ENCODE results near the gene TCAF2.
"Not testable (repeated sequence)": the region's sequence is repeated elsewhere in the genome, so short reads cannot be mapped to it uniquely, and the experiment has no call there.

The TCAF2 gene

DNA sequence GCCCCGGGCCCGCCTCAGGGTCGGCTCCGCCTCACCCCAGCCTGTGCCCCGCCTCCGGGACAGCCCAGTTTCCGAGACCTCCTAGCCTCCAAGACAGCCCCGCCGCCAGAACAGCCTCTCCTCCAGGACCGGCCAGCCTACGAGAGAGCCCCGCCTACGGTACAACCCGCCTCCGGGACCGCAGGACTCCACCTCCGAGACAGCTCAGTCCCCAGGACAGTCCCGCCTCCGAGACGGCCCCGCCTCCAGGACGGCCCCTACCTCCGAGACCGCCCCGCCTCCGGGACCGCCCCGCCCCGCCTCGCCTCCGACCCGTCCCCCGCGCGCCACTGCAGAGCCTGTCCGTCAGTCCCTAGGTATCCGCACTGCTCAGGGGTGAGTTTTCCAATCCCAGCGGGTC is at the start of gene TCAF2:
TCAF2 (plus strand) TSS at position 329 of the 400 bp plus-strand sequence.
- peak; percentile 42 to 50 for DNase-seq (ENCODE audit: low read depth in 2 of 2)

DNA sequence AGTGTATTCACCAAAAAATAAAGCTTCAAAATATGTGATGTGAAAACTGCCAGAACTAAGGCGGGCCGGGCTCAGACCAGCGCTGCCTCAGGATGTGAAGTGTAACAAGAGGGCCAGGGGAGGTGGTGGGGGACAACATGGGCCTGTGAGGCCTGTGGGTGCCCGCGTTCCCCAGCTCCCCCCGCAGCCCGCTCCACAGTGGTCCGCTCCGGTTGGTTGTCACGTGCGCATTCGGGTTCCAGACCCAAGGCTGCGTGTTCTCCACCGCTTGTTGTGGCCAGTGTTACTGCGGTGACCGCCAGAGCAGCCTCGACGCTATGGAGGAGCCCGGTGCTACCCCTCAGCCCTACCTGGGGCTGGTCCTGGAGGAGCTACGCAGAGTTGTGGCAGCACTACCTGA is 49.3 kb upstream of the TCAF2 start, which contains the start of gene CTAGE15:
CTAGE15 (plus strand) TSS at position 301 of the 400 bp plus-strand sequence; CDS start at position 318, 17 bp downstream.
- DNase-seq (ENCODE audit: low read depth in 2 of 2): not testable (repeated sequence)

DNA sequence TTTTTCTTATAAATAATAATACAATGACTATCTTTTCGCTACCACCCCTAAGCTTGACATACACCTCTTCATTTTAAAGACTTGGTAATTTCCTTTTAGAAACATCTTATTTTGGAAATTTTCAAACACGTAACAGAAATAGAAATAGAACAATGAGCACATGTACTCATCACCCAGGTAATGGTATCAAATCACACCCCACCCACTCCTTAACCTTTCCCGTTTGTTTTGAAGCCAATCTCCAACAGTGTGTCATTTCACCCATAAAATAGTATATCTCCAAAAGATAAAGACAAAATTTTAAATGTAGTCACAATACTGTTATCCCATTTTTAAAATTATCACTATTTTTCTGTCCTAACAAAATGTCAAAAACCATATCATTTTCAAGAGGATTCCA is 32.6 kb upstream of the TCAF2 start:
- DNase-seq (ENCODE audit: low read depth in 2 of 2): not testable (repeated sequence)

DNA sequence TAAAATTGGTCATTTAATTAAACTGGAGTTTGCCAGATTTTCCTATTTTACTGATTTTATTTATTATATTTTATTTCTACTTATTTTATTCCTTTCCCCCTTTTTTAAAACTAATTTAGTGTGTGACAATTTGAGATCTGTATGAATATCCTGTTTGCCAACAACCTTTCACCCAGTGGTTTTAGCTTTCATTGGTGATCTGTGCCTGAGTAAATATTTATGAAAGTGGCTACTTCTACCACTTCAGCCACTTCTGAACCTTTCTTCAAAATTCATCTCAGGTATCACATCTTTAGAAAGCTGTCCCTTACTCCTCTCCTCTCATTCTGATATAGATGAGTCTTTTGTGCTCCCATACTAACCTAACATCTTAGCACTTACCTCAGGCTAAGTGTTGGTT is 30.9 kb upstream of the TCAF2 start:
- not testable (repeated sequence) for DNase-seq (ENCODE audit: low read depth in 2 of 2)

DNA sequence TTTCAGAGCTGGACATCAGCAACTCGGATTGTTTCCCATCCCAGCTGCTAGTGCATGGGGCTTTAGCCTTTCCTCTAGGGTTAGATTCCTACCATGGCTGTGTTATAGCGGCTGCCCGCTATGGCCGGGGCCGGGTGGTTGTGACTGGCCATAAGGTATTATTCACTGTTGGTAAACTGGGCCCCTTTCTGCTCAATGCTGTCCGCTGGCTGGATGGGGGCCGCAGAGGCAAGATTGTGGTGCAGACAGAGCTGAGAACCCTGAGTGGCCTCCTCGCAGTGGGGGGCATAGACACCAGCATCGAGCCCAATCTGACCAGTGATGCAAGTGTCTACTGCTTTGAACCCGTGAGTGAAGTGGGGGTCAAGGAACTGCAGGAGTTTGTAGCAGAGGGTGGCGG is 22.7 kb upstream of the TCAF2 start:
- DNase-seq (ENCODE audit: low read depth in 2 of 2): not testable (repeated sequence)

DNA sequence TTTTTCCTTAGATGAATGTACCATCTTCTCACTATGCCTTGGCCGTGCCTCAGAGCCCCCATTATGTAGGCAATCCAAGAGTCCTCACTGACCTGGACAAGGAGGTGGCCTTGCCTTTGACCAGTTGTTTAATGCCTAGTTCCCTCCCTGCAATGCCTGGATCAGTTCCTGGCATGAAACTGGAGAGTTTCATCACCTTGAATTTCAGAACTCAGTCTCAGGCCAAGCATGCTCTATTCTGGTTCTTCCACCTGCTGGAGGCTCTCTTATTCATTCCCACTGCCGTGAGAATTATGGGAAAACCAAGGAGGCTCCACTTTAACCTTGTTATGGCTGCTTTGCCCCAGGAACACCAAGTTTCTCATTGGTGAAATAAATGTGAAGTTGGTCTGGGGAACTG is 17.2 kb upstream of the TCAF2 start:
- DNase-seq (ENCODE audit: low read depth in 2 of 2): not testable (repeated sequence)

DNA sequence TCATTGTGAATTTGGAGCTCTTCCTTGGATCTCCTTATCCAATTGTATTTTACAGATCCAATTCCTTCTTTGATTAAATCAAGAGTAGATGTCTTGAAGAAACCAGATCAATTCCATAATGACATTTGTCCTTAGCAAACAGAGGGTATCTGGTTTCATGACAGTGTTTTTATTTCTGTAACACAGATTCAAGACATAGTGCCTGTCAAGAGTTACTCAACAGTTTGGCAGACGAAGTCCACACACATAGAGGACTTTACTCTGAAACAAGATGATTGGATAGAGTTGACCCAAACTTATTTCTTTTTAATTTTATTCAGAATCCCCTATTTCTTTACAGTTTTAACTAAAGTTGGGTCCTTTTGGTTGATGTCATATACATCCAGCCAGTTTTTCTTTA is 14.7 kb upstream of the TCAF2 start:
- not testable (repeated sequence) for DNase-seq (ENCODE audit: low read depth in 2 of 2)

DNA sequence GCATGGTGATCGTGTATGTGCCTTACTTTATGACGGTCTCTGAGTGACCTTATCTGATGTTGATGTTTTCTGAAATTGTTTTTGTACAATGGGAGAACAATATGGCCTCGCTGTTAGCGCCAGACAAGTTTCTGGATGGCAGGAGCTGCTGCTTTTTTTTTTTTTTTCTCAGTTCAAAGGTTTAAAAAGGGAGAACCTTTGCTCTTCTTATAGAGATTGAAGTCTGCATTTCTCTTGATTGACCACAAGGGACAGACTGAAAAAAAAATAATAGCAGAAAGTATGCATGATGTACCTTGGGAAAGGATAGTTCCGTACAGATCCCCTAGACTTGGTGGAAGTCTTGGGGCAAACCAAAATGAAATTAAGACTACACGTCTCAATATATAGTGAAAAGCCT is 5.2 kb upstream of the TCAF2 start:
- DNase-seq (ENCODE audit: low read depth in 2 of 2): not testable (repeated sequence)

DNA sequence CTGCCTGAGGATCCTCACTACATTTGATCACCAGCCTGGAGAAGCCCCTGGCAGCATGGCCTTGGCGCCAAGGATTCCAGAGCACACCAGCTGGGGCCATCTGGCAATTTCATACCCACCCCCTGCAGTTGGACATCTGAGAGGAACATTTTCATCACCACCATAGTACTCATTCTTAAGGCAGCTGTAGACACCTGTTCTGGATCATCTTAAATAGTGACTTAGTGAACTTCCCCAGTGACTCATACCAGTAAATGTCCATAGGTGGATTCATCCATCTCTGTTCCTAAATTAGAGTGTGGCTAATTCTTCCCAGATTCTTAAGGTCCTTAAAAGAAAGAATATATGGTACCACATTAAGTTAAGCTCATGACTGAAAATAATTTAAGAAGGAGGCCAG is 3.6 kb upstream of the TCAF2 start:
- not testable (repeated sequence) for DNase-seq (ENCODE audit: low read depth in 2 of 2)

DNA sequence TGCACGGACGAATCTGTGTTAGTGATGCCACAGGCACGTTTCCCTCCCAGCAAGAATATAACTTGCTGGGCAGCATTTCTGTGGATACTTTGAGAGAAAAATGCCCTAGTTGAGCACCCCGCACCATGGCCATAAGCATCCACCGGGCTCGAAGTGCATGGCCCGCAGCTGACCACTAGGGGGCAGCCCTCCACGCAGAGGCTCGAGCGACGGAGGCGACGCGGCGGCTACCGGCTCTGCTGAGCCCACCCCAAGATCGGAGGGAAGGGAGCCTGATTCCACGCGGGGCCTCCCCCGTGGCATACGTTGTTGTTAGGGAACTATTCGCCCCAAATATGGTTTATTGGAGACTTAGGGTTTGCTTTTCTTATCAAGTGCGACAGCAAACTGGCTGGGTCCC is 716 bp upstream of the TCAF2 start:
- not testable (repeated sequence) for DNase-seq (ENCODE audit: low read depth in 2 of 2)

DNA sequence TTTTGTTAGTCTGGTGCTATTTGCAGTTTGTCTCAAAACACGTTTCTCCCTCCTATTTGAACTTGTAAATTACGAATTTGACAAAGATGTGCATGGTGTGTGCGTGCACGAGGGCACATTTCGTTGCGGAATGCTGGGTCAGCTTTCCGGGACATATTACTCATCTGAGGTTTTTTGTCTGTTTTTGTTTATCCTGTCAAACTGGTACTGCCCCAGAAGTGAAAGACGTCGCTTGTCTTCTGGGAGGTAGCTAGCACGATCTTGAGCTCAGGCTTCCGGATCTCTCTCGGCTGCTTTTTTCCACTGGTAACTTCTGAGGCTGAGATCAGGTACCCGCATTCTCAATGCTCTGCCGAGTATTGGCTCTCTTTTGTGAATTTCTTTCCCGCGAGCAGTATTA is 401 bp downstream of the TCAF2 start:
- DNase-seq (ENCODE audit: low read depth in 2 of 2): not testable (repeated sequence)

DNA sequence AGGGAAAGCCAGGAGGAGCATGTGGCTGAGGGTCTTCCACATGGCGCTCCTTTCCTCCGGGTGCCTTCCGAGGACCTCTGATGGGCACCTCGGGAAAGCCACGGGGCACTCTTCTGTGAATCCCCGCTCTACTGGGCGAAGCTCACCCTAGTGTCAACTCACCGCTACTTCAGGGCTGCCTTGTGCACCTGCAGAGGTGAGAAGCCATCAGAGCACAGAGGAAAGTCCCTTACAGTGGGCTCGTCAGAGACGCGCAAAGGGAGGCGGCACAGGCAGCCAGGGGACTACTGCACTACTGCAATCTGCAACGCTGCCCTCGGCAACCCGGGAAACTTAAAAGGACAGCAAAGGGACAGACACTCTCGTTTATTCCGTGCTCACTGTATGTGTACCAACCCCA is 1.4 kb downstream of the TCAF2 start:
- DNase-seq (ENCODE audit: low read depth in 2 of 2): not testable (repeated sequence)

DNA sequence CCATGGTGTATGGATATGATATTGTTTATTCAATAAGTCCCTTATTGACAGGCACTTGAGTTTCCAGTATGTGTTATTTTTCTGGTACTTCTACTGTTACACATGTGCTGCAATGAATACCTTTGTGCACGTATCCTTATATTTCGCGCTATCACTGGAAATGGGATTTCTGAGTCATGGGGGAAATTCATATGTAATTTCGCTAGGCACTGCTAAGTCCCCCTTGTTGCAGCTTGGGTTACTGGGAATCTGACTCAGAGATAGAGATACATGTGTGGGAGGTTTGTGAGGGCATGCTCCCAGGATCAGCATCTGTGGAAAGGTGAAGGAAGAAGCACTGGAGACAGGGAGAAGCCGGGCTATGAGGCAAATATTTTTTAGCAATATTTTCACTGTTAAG is 9.9 kb downstream of the TCAF2 start:
- not testable (repeated sequence) for DNase-seq (ENCODE audit: low read depth in 2 of 2)

DNA sequence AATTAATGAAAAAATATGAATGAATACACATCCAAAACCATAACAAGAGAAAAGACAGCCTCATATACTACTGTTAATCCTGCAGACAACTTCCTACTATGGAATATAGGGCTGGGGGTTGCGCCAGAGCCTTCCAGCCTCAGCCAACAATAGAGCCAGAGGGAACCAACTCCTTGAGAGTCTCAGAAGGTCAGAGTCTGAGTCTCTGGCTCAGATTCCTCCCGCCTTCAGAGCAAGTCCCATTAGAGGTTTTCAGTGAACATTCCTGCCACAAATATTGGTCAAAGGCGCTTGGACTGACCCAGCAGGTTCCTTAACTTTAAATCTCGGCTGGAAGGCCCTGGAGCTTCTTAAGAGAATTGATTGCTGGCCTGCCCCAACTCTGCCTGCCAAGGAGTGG is 11.7 kb downstream of the TCAF2 start:
- not testable (repeated sequence) for DNase-seq (ENCODE audit: low read depth in 2 of 2)

DNA sequence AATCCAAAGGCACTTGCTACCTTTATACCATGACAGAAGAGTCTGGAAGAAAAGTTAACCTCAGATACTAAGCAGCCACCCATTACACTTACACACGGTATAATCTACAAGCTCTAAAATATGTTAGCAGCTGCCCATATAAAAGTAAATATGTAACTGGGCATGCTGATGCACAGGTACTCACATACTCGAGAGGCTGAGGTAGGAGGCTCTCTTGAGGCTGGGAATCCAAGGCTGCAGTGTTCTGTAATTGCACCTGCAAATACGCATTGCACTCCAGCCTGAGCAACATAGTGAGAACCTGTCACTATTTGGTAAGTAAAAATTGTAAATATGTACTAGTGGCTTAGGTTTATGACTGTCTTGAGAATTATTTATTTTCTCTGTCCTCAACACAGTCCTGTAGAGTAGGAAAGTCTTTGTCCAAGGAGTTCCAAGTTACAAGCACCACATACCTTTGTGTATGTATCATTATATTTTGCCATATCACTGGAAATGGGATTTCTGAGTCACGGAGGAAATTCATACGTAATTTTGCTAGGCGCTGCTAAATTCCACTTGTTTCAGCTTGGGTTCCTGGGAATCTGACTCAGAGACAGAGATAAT is 12.3 kb downstream of the TCAF2 start:
- not testable (repeated sequence) for DNase-seq (ENCODE audit: low read depth in 2 of 2)

DNA sequence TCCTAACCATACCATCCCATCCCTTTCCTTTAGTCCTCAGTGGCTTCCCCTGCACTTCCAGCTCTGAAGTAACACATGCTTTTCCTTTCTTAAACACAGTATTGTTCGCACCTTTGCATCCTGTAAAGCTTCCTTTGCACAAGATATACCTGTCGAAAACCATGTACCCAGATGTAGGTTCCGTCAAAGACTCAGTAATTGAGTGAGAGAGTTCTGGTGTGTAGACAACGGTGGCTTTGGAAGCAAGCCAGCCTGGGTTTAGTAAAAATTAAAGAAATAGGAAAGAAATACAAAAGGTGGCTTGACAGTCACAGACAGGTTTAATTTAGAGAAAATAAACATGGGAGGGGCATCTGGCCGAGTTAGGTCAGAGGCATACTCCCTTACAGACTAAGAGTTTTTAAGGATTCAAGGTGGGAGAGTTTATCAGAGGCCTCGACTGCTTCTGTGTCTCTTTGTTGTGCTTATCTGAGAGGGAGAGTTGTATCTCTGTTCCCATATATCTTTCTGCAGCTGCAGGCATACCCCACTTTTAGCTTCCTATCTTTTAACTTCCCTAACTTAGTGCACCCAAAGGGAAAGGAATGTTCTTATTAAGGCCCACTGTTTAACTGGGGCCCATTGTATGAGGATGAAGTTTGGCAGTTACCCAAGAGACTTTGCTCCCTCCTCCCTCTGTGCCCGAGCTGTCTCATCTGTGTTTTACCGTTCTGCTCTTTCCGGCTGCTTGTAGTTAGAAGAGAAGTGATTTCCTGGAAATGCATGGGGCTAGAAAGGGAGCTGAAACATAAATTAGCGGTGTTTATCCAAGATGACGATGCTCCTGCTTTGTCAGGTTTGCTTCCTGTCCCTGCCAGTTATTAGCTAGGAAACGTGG is 14.8 kb downstream of the TCAF2 start:
- not testable (repeated sequence) for DNase-seq (ENCODE audit: low read depth in 2 of 2)

DNA sequence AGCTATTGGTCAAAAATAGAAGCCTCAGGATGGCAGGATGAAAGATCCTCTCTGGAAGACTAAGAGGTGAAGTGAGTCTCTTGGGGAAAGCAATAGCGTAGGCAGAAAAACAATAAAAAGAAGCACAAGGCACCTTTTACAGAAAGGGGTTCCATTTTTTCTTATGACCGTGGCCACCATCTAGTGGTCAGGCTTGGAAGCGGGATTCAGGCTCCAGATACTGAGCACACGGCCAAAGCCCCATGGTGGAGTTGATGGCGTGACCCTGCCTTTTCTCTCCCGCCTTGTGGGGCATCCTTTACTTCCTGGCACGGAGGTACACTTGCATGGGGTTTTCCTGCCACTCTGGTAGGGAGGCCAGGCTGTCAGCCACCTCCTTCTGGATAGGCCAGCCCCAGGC is 18.6 kb downstream of the TCAF2 start:
- DNase-seq (ENCODE audit: low read depth in 2 of 2): not testable (repeated sequence)

DNA sequence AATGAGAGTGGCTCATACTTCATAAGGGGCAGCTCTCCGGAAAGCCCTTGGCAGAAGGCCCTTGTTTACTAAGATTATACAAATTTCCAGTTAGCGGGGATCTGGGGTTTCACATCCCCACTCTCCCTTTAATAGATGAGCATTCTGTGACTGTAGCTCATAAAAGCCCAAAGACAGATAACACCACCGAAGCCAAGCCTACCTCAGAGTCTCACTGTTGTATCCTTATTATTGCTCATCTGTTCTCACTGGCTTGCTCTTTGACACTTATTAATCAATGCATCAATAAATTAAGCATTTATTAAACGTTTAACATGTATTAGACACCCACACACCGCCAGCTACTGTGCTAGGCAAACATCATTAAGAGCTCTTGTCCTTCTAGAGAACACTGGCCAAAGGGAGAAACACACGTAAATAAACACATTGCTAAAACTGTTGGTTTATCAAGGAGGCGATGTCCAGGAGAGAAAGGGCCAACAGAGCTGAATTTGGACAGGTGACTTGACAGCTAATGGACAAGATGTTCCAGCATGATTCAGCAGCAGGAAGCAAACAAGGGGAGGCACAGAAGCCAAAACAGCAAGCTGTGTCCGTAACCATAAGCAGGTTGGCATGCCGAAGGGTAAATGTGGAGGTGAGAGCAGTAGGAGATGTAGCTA is 19.9 kb downstream of the TCAF2 start:
- not testable (repeated sequence) for DNase-seq (ENCODE audit: low read depth in 2 of 2)

DNA sequence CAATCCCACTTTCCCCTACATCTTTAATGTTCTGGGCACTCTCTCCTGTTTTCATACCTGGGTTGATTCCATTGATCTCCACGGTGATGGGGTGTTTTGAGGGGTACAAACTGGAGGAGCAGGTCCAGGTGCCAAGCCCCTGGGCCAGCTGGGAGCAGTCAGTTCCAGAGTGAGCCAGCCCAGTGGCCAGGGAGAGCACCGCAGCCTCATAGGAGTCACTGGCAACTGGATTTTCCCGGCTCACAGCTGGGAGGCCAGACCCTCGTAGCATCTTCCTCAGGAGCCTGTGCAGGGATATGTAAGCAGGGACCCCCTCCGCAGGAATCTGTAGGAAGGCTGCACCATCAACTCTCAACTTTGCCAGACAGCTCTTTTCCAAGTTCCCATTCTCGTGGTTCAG is 25.8 kb downstream of the TCAF2 start:
- not testable (repeated sequence) for DNase-seq (ENCODE audit: low read depth in 2 of 2)

DNA sequence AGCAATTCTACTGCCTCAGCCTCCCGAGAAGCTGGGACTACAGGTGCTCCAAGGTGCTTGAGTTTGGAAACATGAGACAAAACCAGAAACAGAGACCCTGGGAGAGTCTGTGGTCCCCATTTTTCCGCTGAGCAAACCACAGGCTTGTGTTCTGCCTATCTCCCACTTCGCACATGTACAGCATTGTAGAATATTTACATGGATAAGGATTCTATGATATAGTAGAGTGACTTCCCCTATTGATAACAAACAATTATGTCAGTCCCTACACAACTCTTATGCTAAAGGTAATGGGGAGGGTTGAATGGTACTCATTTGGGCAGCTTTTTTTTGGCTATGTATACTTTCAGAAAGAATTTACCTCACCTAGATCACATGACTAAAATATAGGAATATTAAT is 29.1 kb downstream of the TCAF2 start:
- not testable (repeated sequence) for DNase-seq (ENCODE audit: low read depth in 2 of 2)

DNA sequence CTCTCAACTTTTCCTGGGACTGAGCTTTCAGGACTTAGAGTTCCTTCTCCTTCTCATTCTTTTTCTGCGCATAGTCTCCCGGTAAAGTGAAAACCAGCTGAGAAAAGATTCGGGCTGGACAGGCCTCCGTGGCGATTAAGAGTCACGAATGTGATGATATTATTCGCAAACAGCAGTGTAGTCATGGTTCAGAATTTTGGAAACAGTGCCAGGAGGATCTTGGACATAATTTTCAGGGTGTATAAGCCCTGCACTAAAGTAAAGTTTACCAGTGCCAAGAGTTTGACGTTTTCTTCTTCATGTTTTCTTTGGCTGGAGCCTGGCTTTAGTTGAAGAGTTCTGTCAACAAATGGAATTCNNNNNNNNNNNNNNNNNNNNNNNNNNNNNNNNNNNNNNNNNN is 29.7 kb downstream of the TCAF2 start:
- not testable (repeated sequence) for DNase-seq (ENCODE audit: low read depth in 2 of 2)
